IPS-18a (cell line): Measurements from ENCODE around the gene PPP1R7.
A peak's percentile ranks its signal among the peaks of the same experiment; 100 is the strongest.

ENCODE experiments used
- H3K27ac ChIP-seq: one replicate; pipeline ENCODE4 v1.5.1; 2013; ENCODE audit warnings: low read length
- H3K27me3 ChIP-seq: one replicate; pipeline ENCODE4 v1.6.1; 2013; ENCODE audit warnings: mild to moderate bottlenecking, low read length; ENCODE audit not compliant: control insufficient read depth, insufficient read depth
- H3K36me3 ChIP-seq: one replicate; pipeline ENCODE4 v1.6.1; 2013; ENCODE audit warnings: low read depth, low read length; ENCODE audit not compliant: control insufficient read depth
- H3K4me1 ChIP-seq: one replicate; pipeline ENCODE4 v1.6.1; 2013; ENCODE audit warnings: low read depth, low read length; ENCODE audit not compliant: control insufficient read depth
- H3K4me3 ChIP-seq: one replicate; pipeline ENCODE4 v1.5.1; 2013; ENCODE audit warnings: low read length
- H3K9ac ChIP-seq: one replicate; pipeline ENCODE4 v1.6.1; 2013; ENCODE audit warnings: mild to moderate bottlenecking, low read length, moderate library complexity
- H3K9me3 ChIP-seq: one replicate; pipeline ENCODE4 v1.6.1; 2013; ENCODE audit warnings: low read depth, low read length; ENCODE audit not compliant: control insufficient read depth

PPP1R7 gene

DNA sequence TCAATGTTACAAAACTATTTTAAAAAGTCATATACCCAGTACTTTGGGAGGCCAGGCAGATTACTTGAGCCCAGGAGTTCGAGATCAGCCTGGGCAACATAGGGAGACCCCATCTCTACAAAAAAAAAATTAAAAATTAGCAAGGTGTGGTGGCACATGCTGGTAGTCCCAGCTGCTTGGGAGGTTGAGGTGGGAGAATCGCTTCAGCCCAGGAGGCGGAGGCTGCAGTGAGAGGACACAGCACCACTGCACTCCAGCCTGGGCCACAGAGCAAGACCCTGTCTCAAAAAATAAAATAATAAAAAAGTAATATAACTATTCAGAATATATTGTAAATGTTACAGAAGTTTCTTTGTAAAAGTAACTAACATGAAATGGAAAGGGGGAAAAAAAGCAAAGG lies 2.9 kb upstream of the PPP1R7 start:
- Histone ChIP-seq H3K36me3 (no peaks in the 10 kb centered on the region), H3K4me1 (peaks cover 4% of the 10 kb centered on the region), H3K4me3 (no peak overlapping the region), H3K9me3 (no peaks in the 10 kb centered on the region), H3K27ac (no peak overlapping the region), H3K9ac (no peak overlapping the region), H3K27me3 (peaks cover 10% of the 10 kb centered on the region)

DNA sequence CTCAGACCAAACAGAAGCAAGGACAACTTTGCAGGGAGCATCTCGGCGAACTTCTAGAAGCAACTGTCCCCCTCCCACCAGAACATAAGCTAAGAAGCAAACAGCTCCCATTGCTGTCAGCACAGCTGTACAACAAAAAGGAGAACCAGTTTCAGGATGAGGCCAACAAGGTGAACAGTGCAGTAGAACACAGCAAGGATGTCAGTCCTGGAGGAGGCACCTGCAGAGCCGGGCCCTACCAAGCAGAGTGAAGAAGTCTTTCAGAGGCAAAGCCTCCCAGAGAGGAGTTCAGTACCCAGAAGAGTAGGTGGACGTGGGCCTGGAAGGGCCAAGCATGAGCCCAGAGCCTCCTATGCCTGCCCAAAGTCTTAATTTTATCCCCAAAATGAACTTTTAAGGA lies 2.0 kb upstream of the PPP1R7 start:
- Histone ChIP-seq H3K9me3 (no peaks in the 10 kb centered on the region), H3K27me3 (peaks cover 10% of the 10 kb centered on the region), H3K9ac (peak overlapping the region; percentile 35), H3K27ac (no peak overlapping the region), H3K36me3 (no peaks in the 10 kb centered on the region), H3K4me1 (peaks cover 4% of the 10 kb centered on the region), H3K4me3 (peak overlapping the region; percentile 70)

DNA sequence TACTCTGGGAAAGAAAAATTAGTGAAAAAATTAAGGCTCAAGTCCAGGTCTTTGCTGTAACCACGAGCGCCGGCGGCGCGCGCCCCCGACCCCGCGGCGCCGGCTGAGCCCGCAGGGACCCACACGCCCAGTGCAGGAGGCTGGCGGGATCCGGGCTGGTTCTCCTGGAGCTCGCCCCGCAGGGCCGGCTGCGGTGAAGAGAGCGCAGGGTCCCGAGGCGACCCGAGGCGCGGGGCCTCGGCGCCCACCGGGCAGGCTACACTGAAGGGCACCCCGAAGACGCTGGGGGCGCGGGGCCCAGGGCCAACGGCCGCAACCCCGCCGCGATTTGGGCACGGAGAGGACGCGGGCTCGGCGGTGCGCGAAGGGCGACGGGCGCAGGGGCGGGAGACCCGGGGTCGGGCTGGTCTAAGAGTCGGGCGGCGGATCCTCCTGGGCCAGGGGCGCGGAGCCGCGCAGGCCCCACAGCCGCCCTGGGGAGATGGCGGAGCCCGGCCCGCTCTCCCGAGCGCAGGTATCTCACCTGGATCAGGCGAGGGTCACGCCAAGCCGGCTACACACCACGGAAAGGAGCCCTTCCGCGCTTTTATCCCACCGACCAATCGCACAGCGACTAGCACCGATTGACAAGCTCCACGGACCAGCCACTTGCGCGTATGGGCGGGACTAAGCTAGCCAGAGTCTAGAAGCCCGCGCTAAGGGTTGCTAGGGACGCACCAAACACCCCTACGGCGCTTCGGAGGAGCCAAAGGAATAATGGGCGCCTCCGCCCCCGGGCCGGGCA lies 1.2 kb upstream of the PPP1R7 start, which contains the start of gene PASK:
Gene PASK, minus strand, starts transcription at position 582 of the 784 bp plus-strand sequence. CDS start 6,440 bp downstream, outside the sequence.
- Histone ChIP-seq H3K27me3 (peaks cover 10% of the 10 kb centered on the region), H3K4me3 (peak within 1 kb of the TSS; percentile 70), H3K36me3 (no peaks in the 10 kb centered on the region), H3K27ac (no peak within 1 kb of the TSS), H3K4me1 (peaks cover 4% of the 10 kb centered on the region), H3K9ac (peak within 1 kb of the TSS; percentile 35), H3K9me3 (no peaks in the 10 kb centered on the region)

DNA sequence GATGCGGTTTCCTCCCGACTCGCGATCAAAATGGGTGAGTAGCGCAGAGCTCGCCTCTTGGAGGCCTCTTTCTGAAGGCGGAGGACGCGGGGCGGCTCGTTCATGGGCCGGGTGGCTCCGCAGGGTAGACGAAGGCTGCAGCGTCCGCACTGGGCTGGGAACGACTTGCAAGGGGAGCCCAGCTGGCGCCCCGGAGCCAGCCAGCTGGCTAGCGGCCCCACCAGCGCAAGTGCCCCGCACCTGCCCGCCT lies 667 bp upstream of the PPP1R7 start:
- Histone ChIP-seq H3K4me3 (peak overlapping the region; percentile 70), H3K9ac (peak overlapping the region; percentile 35), H3K27ac (no peak overlapping the region)

DNA sequence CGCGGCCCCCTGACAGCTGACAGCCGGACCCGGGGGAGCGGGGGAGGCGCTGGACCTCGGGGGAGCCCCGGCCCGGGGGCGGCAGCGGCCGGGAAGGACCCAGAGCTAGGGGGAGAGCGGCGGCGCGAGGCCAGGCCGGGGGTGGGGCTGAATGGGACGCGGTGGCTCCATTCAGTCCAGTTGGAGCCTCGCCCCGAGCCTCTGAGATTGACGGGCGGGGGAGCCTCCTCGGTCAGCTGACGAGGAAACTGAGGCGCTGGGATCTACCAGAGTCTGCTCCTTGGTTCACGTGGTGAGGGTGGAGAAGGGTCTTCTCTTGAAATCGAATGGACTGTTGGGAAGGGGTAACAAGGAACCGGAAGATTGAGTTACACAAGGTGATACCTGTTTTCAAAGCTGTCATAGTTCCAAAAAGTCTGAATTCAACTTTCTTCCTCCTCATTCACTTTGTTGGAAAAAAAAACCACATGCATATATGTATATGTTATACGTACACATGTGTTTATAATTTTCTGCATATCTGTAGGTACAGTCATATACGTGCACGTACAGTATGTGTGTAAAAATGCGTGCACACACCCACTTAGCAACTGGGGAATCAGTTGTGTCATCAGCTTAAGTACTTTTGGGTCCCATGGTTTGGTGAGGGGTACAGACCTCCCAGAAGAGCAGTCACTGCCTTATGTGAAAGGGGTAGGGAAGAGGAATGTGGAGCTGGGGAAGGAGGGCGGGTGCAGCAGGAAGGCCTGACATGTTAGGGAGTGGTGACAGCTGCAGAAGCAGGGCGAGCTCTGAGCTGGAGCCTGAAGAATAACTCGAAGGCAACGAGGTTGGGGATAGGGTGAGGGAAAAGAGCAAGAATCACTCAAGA lies 628 bp downstream of the PPP1R7 start:
- Histone ChIP-seq H3K4me1 (peaks cover 4% of the 10 kb centered on the region), H3K27me3 (peaks cover 10% of the 10 kb centered on the region), H3K4me3 (peak overlapping the region; percentile 70), H3K9me3 (no peaks in the 10 kb centered on the region), H3K27ac (no peak overlapping the region), H3K9ac (peak overlapping the region; percentile 21), H3K36me3 (no peaks in the 10 kb centered on the region)

More for the DNA sequence above, 667 bp upstream of the PPP1R7 start:
- Histone ChIP-seq H3K27me3 (peaks cover 10% of the 10 kb centered on the region), H3K4me1 (peaks cover 4% of the 10 kb centered on the region), H3K9me3 (no peaks in the 10 kb centered on the region), H3K36me3 (no peaks in the 10 kb centered on the region)

DNA sequence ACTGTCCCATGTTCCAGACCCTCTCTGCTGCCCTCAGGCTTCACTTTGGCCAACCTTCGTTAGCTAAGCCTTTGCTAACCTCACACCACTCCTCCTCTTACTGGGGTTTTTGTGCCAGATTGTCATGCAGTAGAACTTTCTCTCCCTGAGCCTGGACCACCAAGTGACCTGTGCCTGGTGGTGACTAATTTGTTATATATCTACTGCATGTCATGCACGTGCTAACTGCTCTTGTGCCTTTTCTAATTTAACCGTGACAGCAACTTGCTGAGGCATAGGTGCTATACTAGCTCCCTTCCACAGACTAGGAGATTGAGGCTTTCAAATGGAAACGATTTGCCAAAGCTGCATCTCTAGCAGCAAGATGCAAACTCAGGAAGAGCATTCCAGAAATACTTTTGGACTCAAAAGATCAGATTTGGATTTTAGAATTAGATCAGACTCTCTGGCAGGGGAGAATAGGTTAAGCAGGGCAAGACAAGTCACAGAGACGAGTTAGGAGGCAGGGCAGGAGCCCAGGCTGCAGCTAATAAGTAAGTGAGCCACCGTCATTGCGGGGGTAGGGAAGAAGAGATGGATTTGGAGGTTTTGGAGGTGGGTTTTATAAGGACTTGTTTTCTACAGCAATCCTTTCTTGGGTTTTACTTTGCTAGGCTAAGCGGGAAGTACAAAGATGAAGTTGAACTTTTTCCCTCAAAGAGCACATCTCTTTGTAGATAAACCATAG lies 1.8 kb downstream of the PPP1R7 start:
- Histone ChIP-seq H3K27me3 (peaks cover 10% of the 10 kb centered on the region), H3K9ac (no peak overlapping the region), H3K27ac (no peak overlapping the region), H3K9me3 (no peaks in the 10 kb centered on the region), H3K4me3 (no peak overlapping the region), H3K36me3 (no peaks in the 10 kb centered on the region), H3K4me1 (peaks cover 4% of the 10 kb centered on the region)

DNA sequence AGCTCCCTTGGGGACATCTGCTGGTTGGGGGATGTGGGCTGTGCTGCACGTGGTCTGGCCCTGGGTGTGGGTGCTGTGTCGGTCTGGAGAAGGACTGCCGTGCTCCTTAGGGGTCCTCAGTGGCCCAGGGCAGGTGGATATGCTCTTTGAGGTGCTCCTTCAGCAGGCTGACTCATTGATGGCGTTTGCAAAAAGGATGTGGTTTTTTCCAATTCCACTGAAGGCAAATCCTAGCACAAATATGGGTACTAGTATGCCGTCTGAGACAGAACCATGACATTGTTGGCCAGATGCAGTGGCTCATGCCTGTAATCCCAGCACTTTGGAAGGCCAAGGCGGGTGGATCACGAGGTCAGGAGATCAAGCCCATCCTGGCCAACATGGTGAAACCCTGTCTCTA lies 3.3 kb downstream of the PPP1R7 start:
- no peak overlapping the region for H3K27ac ChIP-seq
- H3K9me3 ChIP-seq, result no peaks in the 10 kb centered on the region
- no peaks in the 10 kb centered on the region for H3K36me3 ChIP-seq
- no peak overlapping the region for H3K4me3 ChIP-seq
- H3K9ac ChIP-seq, result no peak overlapping the region
- H3K4me1 ChIP-seq, result peaks cover 4% of the 10 kb centered on the region
- peaks cover under 1% of the 10 kb centered on the region for H3K27me3 ChIP-seq

DNA sequence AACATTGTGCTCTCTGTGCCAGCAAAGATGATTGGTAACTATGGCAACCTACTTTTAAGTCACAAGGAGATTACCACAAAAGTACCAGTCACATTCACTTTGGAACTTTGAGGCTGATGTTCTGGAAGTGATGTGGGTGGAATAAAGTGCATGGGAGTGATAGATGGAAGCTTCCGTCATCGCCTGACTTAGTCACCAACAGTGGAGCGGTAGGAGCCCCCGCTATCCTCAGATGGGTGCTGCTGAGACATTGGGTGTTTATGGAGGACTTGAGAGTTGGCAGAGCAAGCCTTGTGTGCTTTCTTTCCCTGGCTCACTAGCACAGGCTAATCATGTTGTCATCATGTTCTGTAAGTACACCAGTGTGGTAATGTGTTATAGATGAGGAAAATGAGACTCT lies 4.6 kb downstream of the PPP1R7 start:
- no peaks in the 10 kb centered on the region for H3K36me3 ChIP-seq
- H3K27ac ChIP-seq, result no peak overlapping the region
- H3K27me3 ChIP-seq, result no peaks in the 10 kb centered on the region
- no peak overlapping the region for H3K4me3 ChIP-seq
- H3K4me1 ChIP-seq, result peaks cover 4% of the 10 kb centered on the region
- no peaks in the 10 kb centered on the region for H3K9me3 ChIP-seq
- H3K9ac ChIP-seq, result no peak overlapping the region

DNA sequence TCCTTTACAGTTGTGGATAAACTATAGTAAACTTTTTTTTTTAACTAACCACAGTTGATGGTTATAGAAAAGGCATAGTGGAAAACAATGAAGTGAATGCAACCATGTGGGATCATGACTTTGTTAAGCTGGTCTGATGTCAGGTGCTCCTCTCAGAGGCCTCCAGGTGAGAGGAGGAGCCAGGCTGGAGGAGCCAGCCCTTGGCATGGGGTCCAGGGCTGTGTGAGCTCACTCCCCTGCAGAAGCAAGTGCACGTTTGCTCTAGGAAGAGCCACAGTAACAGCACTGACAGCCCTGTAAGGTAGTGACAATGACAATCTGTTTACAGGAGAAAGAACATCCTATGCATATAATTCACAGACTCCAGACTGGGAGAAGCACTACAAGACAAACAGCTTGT lies 5.7 kb downstream of the PPP1R7 start:
- Histone ChIP-seq H3K36me3 (no peaks in the 10 kb centered on the region), H3K4me3 (no peak overlapping the region), H3K9ac (no peak overlapping the region), H3K4me1 (peaks cover 3% of the 10 kb centered on the region), H3K9me3 (no peaks in the 10 kb centered on the region), H3K27ac (no peak overlapping the region), H3K27me3 (no peaks in the 10 kb centered on the region)

DNA sequence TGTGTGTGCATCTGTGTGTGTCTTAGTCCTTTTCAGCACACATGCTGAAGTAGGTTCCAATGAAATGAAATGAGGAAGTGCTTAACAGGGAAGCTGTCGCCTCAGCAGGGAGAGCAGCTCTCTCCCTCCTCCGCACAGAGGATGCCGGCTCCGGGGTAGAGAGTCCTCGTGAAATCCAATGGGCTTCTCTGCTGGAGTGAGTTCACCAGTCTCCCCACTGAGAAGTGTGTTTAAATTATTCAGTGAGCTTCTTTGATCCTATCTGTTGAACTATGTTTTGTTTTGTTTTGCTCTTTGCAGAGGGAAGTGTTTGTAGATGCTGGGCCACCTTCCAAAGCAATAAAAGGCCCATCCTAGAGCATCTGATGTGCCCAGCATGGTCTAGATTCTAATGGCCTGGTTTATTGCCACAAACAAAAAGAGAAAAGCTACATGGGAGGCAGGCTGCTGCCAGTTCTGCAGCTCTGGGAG lies 6.7 kb downstream of the PPP1R7 start:
- no peak overlapping the region for H3K9ac ChIP-seq
- H3K4me3 ChIP-seq, result no peak overlapping the region
- no peaks in the 10 kb centered on the region for H3K36me3 ChIP-seq
- no peaks in the 10 kb centered on the region for H3K27me3 ChIP-seq
- H3K27ac ChIP-seq, result no peak overlapping the region
- no peaks in the 10 kb centered on the region for H3K9me3 ChIP-seq
- H3K4me1 ChIP-seq, result no peaks in the 10 kb centered on the region

DNA sequence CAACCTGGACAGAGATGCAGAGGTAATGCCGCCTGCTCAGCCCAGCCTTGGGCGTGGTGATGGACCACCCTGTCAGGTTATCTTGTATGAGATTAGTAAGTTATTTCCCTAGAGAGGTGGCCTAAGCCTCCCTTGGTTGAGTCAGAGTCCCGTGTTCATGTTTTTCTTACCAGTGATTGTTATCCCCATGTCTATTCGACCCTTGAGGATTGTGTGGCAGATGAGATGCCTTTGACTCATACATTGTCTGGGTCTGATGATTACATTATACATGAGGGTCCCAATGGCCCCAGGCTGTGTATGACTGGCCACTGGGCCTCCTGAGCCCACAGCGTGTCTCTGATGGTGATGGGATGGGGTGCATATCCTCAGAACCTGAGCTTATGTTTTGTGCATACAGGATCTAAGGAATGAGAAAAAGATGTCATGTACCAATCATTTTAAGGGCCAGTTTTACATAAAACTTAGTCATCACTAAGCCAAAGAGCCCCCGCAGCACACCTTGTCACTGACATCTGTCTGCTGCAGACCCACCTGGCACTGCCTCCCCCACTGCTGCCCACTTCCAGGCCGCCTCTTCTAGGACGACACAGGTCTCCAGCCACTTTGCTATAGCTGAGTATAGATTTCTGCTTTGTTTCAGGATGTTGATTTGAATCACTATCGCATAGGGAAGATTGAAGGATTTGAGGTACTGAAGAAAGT lies 7.7 kb downstream of the PPP1R7 start:
- H3K4me3 ChIP-seq, result no peak overlapping the region
- H3K9me3 ChIP-seq, result no peaks in the 10 kb centered on the region
- no peak overlapping the region for H3K27ac ChIP-seq
- no peaks in the 10 kb centered on the region for H3K36me3 ChIP-seq
- no peaks in the 10 kb centered on the region for H3K4me1 ChIP-seq
- H3K9ac ChIP-seq, result no peak overlapping the region
- H3K27me3 ChIP-seq, result no peaks in the 10 kb centered on the region
